Endothelial cell of umbilical vein (primary cell): ENCODE results near the gene DYNLT5. TPM values are rescaled to one million over a fixed set of nuclear protein-coding genes. Genes with fewer than 3 reads are reported as not detected.

Experiments used
- BruUV-seq: library from RNA; stranded (reverse); fragments of 400-500 nt; replicated peaks from 2 replicates; lab custom pipeline; 2021; lab: Mats Ljungman, UMichigan
- CTCF ChIA-PET: fragments of 300-600, 350-600 bp; sonication (Branson Sonifier 250); formaldehyde crosslinking; loops from one replicate; lab custom pipeline; 2021; ENCODE audit warnings: antibody characterized with exemption, inconsistent platforms; lab: Charles Lee
- POLR2A ChIA-PET: fragments of 300-600, 350-600 bp; sonication (Branson Sonifier 250); formaldehyde crosslinking; loops from one replicate; lab custom pipeline; 2021; ENCODE audit warnings: antibody characterized with exemption, inconsistent platforms; lab: Charles Lee
- DNase-seq: peaks from one replicate; pipeline ENCODE4 v3.0.0-alpha.2; 2011; ENCODE audit warnings: low read depth, low spot score
- FAIRE-seq: peaks from 2 replicates; lab custom pipeline; 2011; peaks lifted over from hg19 to GRCh38; lab: Jason Lieb, UNC
- H2AFZ ChIP-seq: 2 replicates; pipeline ENCODE4 v1.6.0; 2012; ENCODE audit warnings: low read depth, low read length, control low read depth, inconsistent platforms
- H3K27ac ChIP-seq: 2 replicates; pipeline ENCODE4 v1.5.1; 2011; ENCODE audit warnings: low read depth, mild to moderate bottlenecking, control low read depth, low read length, moderate library complexity; ENCODE audit not compliant: insufficient read depth
- H3K27me3 ChIP-seq, 2 experiments: 2 replicates each; pipeline versions ENCODE4 v1.6.0 to v1.6.1; 2011; ENCODE audit warnings: low read length in 2 of 2, mixed read lengths in 1 of 2; ENCODE audit not compliant: control insufficient read depth in 2 of 2, insufficient read depth in 2 of 2
- H3K36me3 ChIP-seq, 2 experiments: 2 replicates in 1 of 2; 3 replicates in 1 of 2; pipeline ENCODE4 v1.5.1; 2011; ENCODE audit warnings: low read length in 2 of 2, mild to moderate bottlenecking in 1 of 2, moderate library complexity in 1 of 2; ENCODE audit not compliant: control insufficient read depth in 2 of 2, insufficient read depth in 2 of 2; ENCODE audit errors: extremely low read depth in 1 of 2
- H3K4me1 ChIP-seq: 3 replicates; pipeline ENCODE4 v1.5.1; 2011; ENCODE audit warnings: mild to moderate bottlenecking, low read length; ENCODE audit not compliant: control insufficient read depth, insufficient read depth; ENCODE audit errors: extremely low read depth
- H3K4me2 ChIP-seq: 2 replicates; pipeline ENCODE4 v1.6.1; 2011; ENCODE audit warnings: low read length, control low read depth, mixed read lengths; ENCODE audit not compliant: insufficient read depth
- H3K4me3 ChIP-seq, 3 experiments: fragments of 200-600 bp in 1 of 3; sonication (generic), shearing (Covaris generic) in 1 of 3; replicated peaks in 1 of 3; 2 replicates each; pipeline ENCODE4 v1.5.1; 2011 to 2016; ENCODE audit warnings: control low read depth in 3 of 3, low read length in 3 of 3, mild to moderate bottlenecking in 2 of 3, inconsistent platforms in 1 of 3, low read depth in 1 of 3, moderate library complexity in 1 of 3; ENCODE audit not compliant: insufficient read depth in 1 of 3
- H3K79me2 ChIP-seq: 2 replicates; pipeline ENCODE4 v1.6.0; 2012; ENCODE audit warnings: low read length, inconsistent platforms; ENCODE audit not compliant: control insufficient read depth, insufficient read depth
- H3K9ac ChIP-seq: replicated peaks from 2 replicates; pipeline ENCODE3; 2011; ENCODE audit warnings: low read length, control low read depth; ENCODE audit not compliant: insufficient read depth; ENCODE audit errors: extremely low read depth
- H3K9me1 ChIP-seq: replicated peaks from 3 replicates; pipeline ENCODE4 v1.6.0; 2011; ENCODE audit warnings: mild to moderate bottlenecking, low read length; ENCODE audit not compliant: control insufficient read depth, insufficient read depth; ENCODE audit errors: extremely low read depth
- H3K9me3 ChIP-seq: replicated peaks from 2 replicates; pipeline ENCODE4 v1.5.1; 2012; ENCODE audit warnings: low read length, inconsistent platforms; ENCODE audit not compliant: control insufficient read depth, insufficient read depth
- H4K20me1 ChIP-seq: replicated peaks from 2 replicates; pipeline ENCODE3; 2011; ENCODE audit warnings: mild to moderate bottlenecking, low read length; ENCODE audit not compliant: control insufficient read depth, insufficient read depth; ENCODE audit errors: extremely low read depth
- EZH2 ChIP-seq: IDR thresholded peaks from 2 replicates; pipeline ENCODE4 v1.6.1; 2012; ENCODE audit warnings: borderline replicate concordance, low read depth, mild to moderate bottlenecking, moderate library complexity, low read length, inconsistent platforms; ENCODE audit not compliant: severe bottlenecking
- FOS ChIP-seq: IDR thresholded peaks from 2 replicates; pipeline ENCODE4 v1.6.1; 2011; ENCODE audit warnings: mild to moderate bottlenecking, low read length, moderate library complexity, borderline replicate concordance; ENCODE audit not compliant: insufficient read depth
- GATA2 ChIP-seq: IDR thresholded peaks from 2 replicates; pipeline ENCODE4 v1.7.0; 2011; ENCODE audit warnings: low read depth, mild to moderate bottlenecking, moderate library complexity, mixed read lengths, low read length; ENCODE audit not compliant: insufficient read length, insufficient read depth
- JUN ChIP-seq: IDR thresholded peaks from 2 replicates; pipeline ENCODE4 v1.6.1; 2011; ENCODE audit warnings: borderline replicate concordance, low read depth; ENCODE audit not compliant: insufficient read length, insufficient read depth
- POLR2A ChIP-seq: IDR thresholded peaks from 2 replicates; pipeline ENCODE4 v1.6.1; 2012; ENCODE audit warnings: low read depth, mild to moderate bottlenecking, control low read depth, low read length
- dilution Hi-C: fragments of 300-500 bp; cut with MboI; formaldehyde crosslinking; loops from one replicate; pipeline ENCODE4 v1.15.0; 2019; ENCODE audit warnings: low sequenced_read_pairs; ENCODE audit not compliant: extremely low pct_ligation_motif_present
- intact Hi-C: fragments of 100-400 bp; cut with micrococcal nuclease; formaldehyde crosslinking; loops from one replicate; pipeline ENCODE4 v1.10.0; 2022
- polyA plus RNA-seq, 4 experiments: library from polyadenylated mRNA; depleted of rRNA in 3 of 4; stranded (reverse) in 3 of 4; unstranded in 1 of 4; fragments of >200 nt; gene quantifications; 2 replicates each; pipeline versions ENCODE4 v1.2.1 to v1.2.3, GENCODE V29; 2011 to 2012; ENCODE audit warnings: missing spikeins in 1 of 4
- total RNA-seq: library from RNA; stranded (reverse); gene quantifications from 2 replicates; pipeline ENCODE4 v1.2.3, GENCODE V29; 2021
- TF ChIP-seq, protein P1 (sequence below): IDR thresholded peaks from 2 replicates; pipeline ENCODE4 v1.6.1; 2011; ENCODE audit not compliant: insufficient read depth, insufficient read length

DYNLT5 gene
- total and polyA plus RNA-seq, 2 donors (not counting 3 experiments of a cell fraction or from before 2014, with no cell fraction given): 4.0 to 4.5 TPM

DNA sequence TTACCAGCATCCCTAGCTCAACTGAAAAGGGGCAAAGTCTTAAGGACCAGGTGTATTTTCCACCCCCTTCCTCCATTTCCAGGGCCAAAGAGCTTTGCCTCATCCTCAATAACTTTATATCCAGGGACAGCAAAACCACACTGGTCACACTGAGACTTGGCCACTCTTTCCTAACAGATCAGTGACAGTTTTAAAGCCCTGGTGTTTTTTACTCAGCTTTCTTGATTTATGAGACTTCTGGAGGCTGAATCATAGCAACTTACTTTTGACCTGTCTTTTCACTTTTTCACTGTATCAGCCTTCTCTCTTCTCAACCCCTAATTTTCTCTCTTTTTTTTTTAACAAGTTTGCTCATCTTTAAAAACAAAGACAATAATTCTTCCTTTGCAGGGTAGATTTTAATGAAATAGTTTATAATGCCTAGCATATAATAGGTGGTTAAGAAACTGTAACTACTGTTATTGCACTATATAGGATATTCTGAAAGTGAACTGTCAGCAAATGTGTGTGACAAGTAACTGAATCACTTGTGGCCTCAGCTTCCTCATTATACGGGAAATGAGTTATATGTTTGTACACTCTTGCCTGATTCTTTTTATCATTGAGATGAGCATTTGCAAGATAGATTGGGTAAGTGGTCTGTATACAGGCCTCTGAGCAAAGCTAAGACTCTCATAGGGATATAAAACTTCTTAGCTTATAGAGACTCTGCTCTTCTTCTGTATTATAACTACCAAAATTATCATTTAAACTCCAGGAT is 19.7 kb upstream of the DYNLT5 start:
- no peaks in the 10 kb centered on the region for H3K9me1 ChIP-seq
- no peak overlapping the region for H3K4me3 ChIP-seq
- no peaks in the 10 kb centered on the region for H3K27me3 ChIP-seq
- H4K20me1 ChIP-seq: no peaks in the 10 kb centered on the region
- TF ChIP-seq, protein P1, sequence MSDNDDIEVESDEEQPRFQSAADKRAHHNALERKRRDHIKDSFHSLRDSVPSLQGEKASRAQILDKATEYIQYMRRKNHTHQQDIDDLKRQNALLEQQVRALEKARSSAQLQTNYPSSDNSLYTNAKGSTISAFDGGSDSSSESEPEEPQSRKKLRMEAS: no peak
- no peak for TF ChIP-seq EZH2
- TF ChIP-seq GATA2: peak; percentile 49
- TF ChIP-seq POLR2A: no peak
- peak; percentile 19 for TF ChIP-seq JUN
- TF ChIP-seq FOS: peak; percentile 88
- dilution Hi-C loops (no loop called here), intact Hi-C loops (no loop called here)
- H3K4me2 ChIP-seq: peak overlapping the region; percentile 33
- FAIRE-seq (peak; percentile 38), DNase-seq (peak; percentile 64)
- peak overlapping the region; percentile 64 for H3K27ac ChIP-seq
- ChIA-PET CTCF (interaction anchor here (0.6 to 3.1 kb wide), 35 partner anchors 7 to 481 kb away, joined by 3 to 38 read pairs (median 4); partner anchors contain the start of genes DYNLT5 and SGIP1), POLR2A (no interaction called here)
- peaks cover 37% of the 10 kb centered on the region for H3K4me1 ChIP-seq
- no peaks in the 10 kb centered on the region for H3K9me3 ChIP-seq
- no peaks in the 10 kb centered on the region for H3K79me2 ChIP-seq
- peak overlapping the region; percentile 27 for H3K9ac ChIP-seq
- H3K36me3 ChIP-seq: no peaks in the 10 kb centered on the region
- BruUV-seq: no TSS peak
- peak overlapping the region; percentile 38 for H2AFZ ChIP-seq
